RCC 7860 (cell line): ENCODE results near the gene TANGO2.

Experiments used
- DNase-seq: peaks from one replicate; pipeline ENCODE4 v3.0.0-alpha.2; 2015; ENCODE audit warnings: low spot score
- FAIRE-seq: peaks from 2 replicates; lab custom pipeline; 2012; peaks lifted over from hg19 to GRCh38; lab: Jason Lieb, UNC

TANGO2 gene

DNA sequence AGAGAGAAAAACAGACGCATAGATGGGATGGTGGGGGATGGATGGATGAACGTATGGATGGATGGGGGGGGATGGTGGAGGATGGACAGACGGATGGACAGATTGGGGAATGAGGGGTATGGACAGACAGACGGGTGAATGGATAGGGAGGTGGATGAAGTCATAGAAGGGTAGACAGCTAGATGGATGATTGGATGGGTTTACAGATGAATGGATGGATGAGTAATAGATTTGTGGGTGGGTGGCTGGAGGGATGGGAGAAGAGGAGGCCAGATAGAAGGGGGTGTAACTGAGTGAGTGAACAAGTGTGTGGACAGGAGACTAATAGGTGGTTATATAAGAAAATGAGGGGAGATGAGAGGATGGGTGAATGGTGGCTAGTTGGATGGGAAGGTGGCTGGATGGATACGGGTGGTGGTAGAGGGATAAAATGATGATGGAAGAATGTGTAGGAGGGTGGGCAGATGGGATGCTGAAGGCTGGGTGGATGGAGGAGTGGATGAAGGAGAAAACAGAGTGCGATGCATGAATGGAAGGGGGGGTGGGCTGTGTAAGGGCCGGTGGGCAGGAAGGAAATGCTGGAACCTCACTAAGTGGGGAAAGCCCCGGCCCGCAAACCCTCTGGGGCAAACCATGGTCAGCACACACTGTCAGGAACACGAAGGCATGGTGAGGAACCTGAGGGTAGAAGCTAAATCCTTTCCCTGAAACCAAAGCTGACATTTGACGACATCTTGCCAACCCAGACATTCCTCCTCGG is 25.9 kb upstream of the TANGO2 start:
- no peak for DNase-seq
- FAIRE-seq, result no peak

DNA sequence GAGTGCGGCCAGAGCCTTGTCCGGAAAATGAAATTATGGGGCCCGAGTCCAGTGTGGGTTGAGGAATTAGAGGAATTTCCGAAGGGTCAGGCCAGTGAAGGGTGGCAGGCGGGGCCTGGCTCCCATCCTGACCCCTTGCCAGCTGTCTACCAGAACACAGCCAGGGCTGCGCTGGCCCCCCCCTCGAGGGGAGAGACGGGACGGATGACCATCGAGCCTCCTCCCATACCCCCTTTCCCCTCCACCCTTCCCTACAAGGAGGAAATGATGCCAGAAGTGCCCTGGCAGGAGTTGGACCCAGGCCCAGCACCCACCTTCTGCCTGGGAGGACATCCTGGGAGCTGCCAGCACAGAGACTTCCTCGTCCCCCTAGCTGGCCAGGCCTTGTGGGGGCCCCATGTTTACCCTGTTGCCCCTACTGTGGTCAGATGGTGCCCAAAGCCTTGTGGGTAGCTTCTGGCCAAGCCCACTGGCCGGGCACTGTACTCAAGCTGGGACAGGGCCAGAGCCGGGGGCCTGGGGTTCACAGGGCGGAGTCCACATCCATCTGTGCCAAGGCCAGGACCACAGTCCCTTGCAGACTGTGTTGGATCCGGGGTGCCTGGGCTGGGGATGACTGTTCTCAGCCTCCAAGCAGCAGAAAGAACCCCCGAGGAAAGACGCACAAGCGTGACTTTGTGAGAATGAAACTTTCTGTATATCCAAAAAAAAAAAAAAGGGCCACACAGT is 25.1 kb upstream of the TANGO2 start:
- FAIRE-seq, result no peak
- no peak for DNase-seq

DNA sequence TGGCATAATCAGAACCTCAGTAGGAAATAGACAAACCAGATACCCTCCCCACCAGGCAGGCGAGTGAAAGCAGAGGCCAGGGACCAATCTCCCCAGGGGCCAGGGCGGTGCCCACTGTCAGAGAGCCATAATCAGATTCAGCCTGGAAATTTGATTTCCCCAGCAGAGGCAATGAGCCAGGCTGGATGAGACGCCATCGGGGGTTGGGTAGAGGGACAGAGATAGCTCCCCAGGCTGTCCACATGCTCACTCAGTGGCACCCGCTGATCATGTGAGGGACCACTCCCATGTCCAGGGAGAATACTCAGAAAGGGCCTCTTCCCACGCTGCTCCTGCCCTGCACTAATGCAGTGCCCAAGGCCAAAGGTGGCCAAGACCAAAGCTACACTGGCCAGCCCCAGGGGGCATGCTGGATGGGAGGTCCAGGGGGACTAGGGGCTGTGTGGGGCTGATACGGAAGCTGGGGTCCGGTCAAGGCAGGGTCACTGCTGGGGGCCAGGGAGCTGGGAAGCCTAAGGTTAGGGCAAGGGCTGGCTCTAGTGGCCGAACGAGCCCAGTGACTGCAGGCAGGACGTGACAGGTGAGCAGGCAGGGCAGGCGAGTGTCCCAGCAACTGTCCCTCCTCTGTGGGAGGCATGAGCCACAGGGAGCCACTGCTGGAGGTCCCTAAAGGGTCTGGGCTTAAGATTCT is 24.1 kb upstream of the TANGO2 start:
- FAIRE-seq (no peak), DNase-seq (no peak)

DNA sequence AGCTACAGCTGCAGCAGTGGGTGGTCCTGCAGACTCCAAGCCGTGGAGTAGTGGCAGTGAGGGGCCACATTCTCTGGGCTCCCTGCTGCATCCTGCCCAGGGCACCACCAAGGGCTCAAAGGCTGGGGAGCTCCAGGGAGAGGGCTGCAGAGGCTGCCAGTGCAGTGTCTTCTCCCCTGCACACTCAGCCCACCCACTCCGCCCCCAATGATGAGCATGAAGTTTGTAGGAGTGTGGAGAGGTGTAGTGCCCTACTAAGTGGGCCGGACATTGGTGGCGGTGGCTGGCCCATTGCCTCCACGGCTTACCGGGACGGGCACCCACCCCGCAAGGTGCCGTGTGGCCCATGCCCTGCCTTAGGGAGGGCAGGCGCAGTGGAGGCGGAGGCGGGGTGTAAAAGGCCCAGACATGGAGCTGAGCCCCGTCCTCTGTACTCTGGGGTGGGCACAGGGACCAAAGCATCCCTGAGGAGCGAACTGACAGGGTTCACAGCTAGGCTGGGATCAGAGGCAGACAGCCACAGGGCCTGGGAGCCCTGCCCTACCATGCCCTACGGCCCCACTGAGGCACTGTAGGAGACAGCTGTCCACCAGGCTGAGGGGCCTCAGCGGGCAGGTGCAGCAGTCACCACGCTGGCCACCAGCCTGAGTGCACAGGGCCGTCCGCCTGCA is 23.2 kb upstream of the TANGO2 start:
- FAIRE-seq (no peak), DNase-seq (no peak)

DNA sequence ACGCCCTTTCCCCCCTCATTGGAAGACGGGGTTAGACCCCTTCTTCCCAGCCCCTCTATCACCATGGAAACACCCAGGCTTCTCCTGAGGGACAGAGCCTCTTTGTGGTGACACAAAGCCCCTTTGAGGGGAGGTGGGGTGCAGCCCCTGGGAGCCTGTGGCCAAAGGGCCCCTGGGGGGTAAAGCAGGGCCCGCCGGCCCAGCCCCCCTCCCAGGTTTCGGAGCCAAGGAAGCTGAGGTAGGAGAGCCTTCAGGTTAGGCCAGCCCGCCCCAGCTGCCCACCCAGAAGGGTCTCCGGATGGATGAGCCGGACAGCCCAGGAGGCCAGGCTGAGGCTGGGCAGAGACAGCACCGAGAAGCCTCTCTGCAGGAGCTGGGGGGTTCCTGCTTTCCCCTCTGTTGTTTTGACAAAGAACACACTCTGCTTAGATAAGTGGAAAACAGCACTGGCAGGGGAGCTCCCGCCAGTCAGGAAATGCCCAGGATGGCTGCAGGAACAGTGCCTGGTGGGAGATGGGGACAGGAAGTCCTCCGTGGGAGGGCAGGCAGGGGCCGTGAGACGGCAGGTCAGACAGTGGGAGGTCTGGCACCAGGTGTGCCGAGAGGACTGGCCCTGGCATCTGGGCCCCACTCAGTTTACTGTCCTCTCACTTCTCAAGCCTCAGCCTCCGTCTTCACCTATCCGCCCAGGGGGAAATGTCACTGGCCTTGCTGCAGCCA is 22.5 kb upstream of the TANGO2 start:
- FAIRE-seq, result no peak

DNA sequence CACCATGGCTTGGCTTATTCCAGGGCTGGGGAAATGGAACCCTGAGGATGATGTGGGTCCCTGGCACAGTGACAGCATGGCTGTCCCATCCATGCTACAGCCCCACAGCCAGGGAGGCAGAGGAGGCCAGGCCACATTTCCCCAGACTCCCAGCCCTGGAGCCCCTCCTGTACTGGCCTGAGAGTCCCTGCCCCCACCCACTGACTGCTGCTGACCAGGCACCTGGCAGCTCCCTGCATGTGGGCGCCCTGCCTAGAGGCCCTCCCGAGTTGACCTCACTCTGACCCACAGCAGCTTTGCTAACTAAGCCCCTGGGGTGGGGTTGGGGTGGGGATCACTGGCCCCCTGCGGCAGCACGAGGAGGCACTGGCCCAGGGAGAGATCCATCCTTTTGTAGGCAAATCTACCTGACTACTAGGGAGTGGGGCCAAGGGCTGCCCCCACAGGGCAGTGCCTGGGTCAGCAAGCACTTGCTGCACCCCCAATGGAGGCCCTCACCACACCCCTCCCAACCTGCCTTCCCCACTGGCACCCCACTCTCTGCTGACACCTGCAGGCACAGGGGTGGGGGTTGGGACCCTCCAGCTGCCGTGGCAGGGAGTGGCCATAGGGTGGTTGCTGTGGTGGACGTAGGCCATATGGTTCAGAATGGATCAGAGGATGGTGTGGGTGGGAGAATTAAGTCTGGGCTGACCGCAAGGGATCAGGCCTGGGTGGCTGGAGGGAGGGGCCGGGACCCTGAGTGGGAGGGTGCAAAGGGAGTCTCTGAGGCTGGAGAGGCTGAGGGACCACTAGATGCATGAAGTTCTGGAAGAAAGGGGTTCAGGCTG is 21.7 kb upstream of the TANGO2 start:
- FAIRE-seq (no peak), DNase-seq (no peak)

More for the DNA sequence above, 22.5 kb upstream of the TANGO2 start:
- DNase-seq, result no peak

DNA sequence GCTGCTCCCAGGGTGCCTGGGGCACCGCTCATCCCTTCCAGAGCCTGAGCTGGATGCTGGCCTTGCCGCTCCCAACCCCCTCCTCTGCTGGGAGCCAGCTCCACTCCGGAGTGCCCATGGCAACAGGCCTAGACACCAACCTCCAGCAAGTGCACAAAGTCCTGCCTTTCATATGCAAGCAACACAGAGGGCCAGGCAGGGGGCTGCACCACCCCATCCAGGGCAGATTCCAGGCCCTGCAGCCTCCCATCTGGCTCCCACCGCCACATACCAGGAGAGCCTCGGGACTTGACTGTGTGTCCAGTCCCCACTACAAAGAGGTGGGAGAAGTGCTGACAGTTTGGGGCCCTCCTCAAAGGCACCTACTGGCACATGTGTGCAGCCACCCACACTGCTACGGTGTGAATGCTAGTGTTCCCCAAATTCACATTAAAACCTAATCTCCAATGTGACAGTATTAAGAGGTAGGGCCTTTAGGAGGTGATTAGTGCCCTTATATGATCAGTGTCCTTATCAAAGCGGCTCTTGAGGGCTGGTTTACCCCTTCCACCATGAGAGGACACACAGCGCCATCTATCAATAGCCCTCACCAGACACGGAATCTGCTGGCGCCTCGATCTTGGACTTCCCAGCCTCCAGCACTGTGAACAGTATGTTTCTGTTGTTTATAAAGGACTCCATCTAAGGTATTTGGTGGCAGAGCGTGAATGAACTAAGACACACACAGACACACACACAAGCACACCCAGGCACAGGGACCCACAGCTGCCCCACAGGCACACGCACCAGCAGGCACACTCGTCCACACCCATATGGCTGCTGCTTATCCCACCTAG is 20.4 kb upstream of the TANGO2 start:
- DNase-seq (no peak), FAIRE-seq (no peak)

DNA sequence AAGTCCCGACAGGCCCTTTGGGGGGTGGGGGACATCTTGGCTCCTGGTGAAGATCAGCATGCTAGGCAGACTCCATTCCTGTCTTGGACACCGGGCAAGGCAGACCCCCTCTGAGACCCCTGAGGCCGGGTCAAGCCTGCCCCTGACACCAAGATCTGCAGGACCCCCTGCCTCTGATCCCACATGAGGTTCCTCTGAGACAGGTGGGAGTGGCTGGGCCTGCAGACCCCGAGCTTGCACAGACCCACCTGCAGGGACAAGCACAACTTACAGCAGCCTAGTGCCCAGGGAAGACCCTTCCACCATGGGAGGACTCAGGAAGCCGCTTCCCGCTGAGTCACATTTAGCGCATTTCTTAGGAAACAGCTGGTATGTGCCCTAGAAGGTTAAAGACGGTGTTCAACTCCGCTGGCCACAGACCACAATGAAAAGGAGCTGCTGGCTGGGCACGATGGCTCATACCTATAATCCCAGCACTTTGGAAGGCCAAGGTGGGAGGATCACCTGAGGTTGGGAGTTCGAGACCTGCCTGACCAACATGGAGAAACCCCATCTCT is 19.8 kb upstream of the TANGO2 start:
- FAIRE-seq (no peak), DNase-seq (no peak)

DNA sequence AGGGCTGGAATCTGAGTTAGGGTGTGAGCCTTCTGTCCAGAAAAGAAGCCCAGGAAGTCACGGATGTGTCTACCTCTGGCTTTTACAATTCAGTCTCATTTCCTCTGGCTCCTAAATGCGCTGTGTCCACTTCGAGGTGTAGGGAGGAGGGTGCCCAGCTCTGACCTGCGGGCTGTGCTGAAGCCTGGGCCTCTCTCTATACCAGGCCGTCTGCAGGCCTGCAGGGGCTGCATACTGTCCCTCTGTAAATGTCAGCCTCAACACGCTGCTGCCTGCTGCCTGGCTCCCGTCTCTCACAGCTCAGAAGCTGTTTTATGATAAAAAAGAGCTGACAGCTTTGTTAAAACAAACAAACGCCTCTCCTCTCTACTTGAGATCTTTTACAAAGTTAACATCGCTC is 18.8 kb upstream of the TANGO2 start:
- DNase-seq (no peak), FAIRE-seq (no peak)

DNA sequence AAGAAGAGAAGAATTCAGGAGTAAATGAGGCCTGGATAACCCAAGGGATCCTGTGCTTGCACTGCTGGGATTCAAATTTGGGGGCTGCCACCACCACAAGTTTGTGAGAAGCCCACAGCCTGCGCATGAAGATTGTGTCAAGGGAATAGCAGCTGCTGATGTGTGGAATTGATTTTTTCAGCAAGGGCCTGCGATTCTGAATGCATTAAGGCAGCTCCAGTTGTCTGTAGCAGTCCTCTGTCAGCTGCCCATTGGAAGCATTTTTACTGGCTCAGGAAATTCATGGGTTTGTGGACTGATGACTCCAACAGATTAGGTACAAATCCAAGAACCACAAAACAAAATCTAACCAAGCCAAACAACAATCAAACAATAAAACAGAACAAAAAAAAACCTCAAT is 18.3 kb upstream of the TANGO2 start:
- FAIRE-seq (no peak), DNase-seq (no peak)

DNA sequence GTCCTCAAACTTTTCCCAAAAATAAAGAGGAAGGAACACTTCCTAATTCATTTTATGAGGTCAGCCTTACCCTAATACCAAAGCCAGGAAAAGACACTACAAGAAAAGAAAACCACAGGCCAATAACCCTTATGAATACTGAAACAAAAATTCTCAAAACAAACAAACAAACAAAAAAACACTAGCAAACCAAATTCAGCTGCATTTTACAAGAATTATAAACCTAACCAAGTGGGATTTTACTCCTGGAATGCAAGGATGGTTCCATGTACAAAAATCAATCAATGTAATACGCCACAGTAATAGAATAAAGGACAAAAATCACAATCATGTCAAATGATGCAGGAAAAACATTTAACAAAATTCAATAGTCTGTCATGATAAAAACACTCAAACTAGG is 17.6 kb upstream of the TANGO2 start:
- DNase-seq (no peak), FAIRE-seq (no peak)

DNA sequence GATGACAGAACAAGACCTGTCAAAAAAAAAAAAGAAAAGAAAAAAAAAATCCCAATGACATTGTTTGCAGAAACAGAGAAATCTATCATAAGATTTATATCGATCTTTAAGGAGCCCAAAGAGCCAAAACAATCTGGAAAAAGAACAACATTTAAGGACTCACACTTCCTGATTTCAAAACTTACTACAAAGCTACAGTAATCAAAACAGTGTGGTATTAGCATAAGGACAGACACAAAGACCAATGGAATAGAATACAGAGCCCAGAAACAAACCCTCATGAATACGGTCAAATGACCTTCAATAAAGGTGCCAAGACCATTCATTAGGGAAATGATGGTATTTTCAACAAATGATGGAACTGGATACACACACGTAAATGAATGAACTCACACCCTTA is 16.4 kb upstream of the TANGO2 start:
- FAIRE-seq, result no peak

DNA sequence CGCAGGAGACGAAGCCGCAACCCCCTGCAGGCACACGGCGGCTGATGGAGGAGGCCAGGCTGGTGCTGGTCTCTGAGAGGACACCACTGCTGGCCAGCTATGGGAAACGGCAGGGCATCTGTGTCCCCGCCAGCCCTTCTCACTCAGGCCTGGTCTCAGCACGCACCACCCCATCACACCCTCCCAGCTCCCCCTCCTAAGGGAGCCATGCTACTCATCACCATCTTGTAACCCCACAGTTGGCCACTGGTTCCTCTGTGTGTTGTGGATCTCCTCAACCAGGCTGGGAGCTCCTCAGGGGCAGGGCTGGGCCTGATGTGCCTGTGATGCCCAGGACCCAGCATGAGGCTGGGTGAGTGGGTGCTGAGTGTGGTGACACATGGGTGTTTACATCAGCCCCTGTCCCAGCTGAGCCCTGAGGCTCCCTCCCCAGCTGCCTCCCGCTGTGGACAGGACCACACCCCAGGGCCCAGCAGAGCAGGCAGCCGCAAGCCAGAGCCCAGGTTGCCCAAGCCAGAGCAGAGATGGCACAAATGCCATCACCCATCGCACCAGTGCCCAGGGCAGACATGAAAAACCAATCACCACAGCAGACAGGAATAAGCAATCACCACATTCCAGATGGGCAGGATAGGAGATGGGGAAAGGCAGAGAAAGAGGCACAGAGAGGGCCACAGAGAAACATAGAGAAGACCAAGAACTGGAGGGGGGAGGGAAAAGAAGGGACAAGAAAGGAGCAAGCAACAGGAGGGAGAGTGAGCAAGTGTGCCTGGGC is 12.5 kb upstream of the TANGO2 start:
- FAIRE-seq, result no peak
- DNase-seq, result no peak

More for the DNA sequence above, 16.4 kb upstream of the TANGO2 start:
- no peak for DNase-seq

DNA sequence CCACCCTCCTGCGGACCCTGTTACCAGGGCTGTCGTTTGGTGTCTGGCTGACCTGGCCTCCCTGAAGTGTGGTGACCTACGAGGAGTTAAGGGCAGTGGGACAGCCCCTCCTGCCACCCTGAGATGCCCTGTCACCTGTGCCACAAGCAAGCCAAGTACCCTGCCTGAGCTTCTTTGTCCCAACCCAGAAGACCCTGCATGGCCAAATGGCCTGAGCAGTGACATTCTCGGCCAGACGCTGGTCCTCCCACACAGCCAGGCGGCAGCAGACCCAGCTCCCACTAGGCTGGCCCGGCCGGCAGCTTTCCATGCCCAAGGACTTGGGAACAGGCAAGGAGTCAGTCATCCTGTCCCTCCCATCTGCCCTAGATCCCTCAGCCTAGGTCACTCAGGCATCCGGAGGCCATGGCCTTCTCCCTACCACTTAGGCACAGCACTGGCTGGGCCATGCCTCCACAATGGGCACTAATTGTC is 11.9 kb upstream of the TANGO2 start:
- DNase-seq (no peak), FAIRE-seq (no peak)

DNA sequence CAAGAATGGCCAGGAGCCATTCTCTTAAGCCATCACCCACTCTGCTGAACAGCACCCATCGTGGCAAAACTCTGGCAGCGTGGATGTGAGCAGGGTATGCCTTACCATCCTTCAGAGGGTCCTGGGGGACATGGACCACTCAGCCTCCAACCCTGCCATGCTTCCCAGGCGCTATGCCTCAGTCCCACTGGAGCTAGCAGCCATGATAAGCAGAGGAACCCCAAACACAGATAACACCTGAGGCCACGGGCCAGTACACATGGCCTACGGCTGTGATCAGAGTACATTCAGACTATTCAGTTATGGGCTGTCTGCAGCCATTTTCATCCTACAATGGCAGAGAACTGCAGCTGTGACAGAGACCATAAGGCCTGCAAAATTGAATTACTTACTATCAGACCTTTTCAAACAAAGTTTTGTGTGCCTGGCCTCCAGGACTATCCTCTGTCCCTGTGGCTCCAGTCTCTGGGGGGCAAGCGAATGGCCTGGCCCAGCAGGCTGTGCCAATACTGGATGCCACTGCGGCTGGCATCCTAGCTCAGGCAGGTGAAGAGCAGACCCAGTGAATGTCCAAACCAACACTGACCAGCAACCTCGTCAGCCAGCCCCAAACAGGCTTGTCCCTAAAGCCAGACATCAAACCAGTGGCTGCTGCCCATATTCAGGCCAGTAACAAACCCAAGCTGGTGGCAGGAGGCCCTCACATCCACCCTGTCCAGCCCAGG is 11.2 kb upstream of the TANGO2 start:
- DNase-seq (no peak), FAIRE-seq (no peak)

DNA sequence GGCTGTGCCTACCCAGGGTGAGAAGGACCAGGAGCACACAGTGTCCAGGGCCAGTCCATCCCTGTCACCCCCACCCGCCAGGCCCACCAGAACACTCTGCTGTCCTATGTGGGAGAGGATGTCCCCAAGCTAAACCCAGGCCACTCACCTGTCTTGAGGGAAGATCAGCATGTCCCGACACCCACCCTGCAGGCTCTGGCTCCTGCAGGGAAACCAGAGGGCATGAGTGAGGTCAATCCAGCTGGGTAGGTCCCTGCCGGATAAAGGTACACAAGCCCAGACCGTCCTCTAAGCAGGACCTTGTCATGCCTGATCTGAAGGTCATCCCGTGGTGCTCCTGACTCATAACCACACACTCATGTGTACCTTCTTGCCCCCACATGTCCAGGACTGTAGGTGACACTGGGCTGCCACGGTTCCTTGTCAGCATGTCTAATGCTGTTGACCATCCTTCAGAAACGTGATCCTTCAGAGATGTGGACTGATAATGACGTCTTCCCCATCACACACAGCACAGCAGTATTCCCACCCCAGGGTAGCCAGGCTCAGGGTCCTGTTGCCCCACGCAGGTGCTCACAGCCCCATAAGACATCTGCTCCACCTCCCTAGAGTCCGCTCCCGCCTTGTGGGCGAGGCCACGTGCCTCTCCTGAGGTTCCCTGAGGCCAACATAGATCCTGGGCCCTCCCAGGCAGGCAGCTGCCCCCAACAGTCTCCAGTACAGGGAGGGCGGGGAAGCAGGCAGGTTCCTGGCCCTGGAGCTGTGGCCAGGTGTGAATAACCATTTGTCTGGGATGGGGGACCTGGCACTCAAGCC is 10.4 kb upstream of the TANGO2 start:
- no peak for DNase-seq

More for the DNA sequence above, 10.4 kb upstream of the TANGO2 start:
- FAIRE-seq, result no peak
